Measurements from ENCODE around the gene PGM2. TPM values are rescaled to one million over a fixed set of nuclear protein-coding genes. Genes with fewer than 3 reads are reported as not detected.
A peak's percentile ranks its signal among the peaks of the same experiment; 100 is the strongest.

PGM2 gene
- total RNA-seq, 2 donors from 2014 or later, result 23.2 to 25.3 TPM

DNA sequence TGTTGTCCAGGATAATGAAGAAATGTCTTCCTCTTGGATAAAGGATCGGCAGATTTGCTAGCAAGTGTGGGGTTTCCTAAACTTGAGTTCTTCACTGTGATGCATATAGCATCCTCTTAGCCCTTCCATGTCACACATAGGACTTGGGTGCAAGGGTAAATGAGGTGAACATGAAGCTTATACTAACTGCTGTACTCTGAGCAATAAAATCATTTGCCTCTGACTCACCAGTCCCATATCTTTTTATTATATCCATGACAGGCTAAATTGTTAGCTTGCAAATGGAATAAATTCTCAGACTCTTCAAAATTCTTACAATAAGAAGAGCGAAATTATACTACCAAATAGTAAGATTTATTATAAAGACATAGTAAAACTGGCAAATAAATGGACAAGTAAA, 49.7 kb downstream of the PGM2 start:
- Histone ChIP-seq H3K27ac (no peak overlapping the region), H3K9me3 (no peaks in the 10 kb centered on the region), H3K4me1 (replicated peaks) (peaks cover 4% of the 10 kb centered on the region), H3K4me3 (no peak overlapping the region), H3K27me3 (replicated peaks; ENCODE audit: insufficient read depth) (no peaks in the 10 kb centered on the region), H3K36me3 (no peaks in the 10 kb centered on the region)
- 86% methylated on average over 2 of the region's 2 CpGs for WGBS
- TF ChIP-seq POLR2AphosphoS5 (IDR thresholded peaks at IDR 0.05), result no peak
- TF ChIP-seq, protein P1, sequence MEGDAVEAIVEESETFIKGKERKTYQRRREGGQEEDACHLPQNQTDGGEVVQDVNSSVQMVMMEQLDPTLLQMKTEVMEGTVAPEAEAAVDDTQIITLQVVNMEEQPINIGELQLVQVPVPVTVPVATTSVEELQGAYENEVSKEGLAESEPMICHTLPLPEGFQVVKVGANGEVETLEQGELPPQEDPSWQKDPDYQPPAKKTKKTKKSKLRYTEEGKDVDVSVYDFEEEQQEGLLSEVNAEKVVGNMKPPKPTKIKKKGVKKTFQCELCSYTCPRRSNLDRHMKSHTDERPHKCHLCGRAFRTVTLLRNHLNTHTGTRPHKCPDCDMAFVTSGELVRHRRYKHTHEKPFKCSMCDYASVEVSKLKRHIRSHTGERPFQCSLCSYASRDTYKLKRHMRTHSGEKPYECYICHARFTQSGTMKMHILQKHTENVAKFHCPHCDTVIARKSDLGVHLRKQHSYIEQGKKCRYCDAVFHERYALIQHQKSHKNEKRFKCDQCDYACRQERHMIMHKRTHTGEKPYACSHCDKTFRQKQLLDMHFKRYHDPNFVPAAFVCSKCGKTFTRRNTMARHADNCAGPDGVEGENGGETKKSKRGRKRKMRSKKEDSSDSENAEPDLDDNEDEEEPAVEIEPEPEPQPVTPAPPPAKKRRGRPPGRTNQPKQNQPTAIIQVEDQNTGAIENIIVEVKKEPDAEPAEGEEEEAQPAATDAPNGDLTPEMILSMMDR (IDR thresholded peaks at IDR 0.05), result no peak
- no peak for TF ChIP-seq POLR2A (IDR thresholded peaks at IDR 0.05)
- DNase-seq (ENCODE audit: low spot score), result no peak
- intact Hi-C loops (cut with DNase I), result no loop called here

DNA sequence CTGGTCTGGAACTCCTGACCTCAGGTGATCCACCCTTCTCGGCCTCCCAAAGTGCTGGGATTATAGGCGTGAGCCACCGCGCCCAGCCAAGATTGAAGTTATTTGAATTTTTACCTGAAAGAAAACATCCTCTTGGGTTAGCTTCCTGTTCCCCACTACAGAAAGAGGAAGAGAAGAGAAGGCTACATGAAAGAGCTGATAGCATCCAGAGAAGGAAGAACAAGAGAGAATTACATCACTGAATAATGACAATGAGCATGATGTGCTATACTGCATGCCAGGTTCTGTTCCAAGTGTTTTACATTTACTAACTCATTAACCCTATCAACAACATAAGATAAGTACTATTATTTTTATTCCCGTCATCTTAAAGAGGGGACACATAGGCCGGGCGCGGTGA, 52.9 kb downstream of the PGM2 start:
- Histone ChIP-seq H3K9me3 (no peaks in the 10 kb centered on the region), H3K4me3 (no peak overlapping the region), H3K27ac (no peak overlapping the region), H3K36me3 (no peaks in the 10 kb centered on the region), H3K27me3 (replicated peaks; ENCODE audit: insufficient read depth) (no peaks in the 10 kb centered on the region), H3K4me1 (replicated peaks) (peaks cover 4% of the 10 kb centered on the region)
- intact Hi-C loops (cut with DNase I), result no loop called here
- no peak for DNase-seq (ENCODE audit: low spot score)
- TF ChIP-seq POLR2A (IDR thresholded peaks at IDR 0.05) (no peak), POLR2AphosphoS5 (IDR thresholded peaks at IDR 0.05) (no peak)
- TF ChIP-seq, protein P1 (IDR thresholded peaks at IDR 0.05), result no peak
- WGBS, result 89% methylated on average over 8 of the region's 8 CpGs

DNA sequence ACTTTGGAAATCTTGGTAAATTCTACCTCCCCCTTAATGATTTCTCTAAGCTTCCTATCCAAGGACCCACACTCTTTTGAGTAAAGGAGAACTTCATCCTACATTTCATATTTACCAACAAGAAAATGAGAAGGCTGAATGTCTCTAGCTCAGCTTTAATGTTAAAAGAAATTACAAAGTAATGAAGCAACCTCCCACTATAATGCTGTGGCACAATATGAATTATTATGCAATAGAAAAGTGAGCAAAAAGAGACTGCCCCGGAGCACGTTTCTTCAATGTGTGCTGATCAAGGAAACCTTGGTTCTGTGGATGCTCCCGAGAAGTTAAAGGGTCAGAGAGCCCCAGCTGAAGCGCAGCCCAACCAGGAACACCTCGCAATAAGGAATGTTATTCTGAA, 55.3 kb downstream of the PGM2 start:
- H3K27ac ChIP-seq, result no peak overlapping the region
- intact Hi-C loops (cut with DNase I), result no loop called here
- H3K36me3 ChIP-seq, result no peaks in the 10 kb centered on the region
- no peak overlapping the region for H3K4me3 ChIP-seq
- DNase-seq (ENCODE audit: low spot score), result no peak
- H3K27me3 ChIP-seq (replicated peaks; ENCODE audit: insufficient read depth), result no peaks in the 10 kb centered on the region
- no peaks in the 10 kb centered on the region for H3K9me3 ChIP-seq
- 76% methylated on average over 5 of the region's 5 CpGs for WGBS
- TF ChIP-seq, protein P1 (IDR thresholded peaks at IDR 0.05), result no peak
- TF ChIP-seq POLR2AphosphoS5 (IDR thresholded peaks at IDR 0.05), result no peak
- H3K4me1 ChIP-seq (replicated peaks), result no peaks in the 10 kb centered on the region

DNA sequence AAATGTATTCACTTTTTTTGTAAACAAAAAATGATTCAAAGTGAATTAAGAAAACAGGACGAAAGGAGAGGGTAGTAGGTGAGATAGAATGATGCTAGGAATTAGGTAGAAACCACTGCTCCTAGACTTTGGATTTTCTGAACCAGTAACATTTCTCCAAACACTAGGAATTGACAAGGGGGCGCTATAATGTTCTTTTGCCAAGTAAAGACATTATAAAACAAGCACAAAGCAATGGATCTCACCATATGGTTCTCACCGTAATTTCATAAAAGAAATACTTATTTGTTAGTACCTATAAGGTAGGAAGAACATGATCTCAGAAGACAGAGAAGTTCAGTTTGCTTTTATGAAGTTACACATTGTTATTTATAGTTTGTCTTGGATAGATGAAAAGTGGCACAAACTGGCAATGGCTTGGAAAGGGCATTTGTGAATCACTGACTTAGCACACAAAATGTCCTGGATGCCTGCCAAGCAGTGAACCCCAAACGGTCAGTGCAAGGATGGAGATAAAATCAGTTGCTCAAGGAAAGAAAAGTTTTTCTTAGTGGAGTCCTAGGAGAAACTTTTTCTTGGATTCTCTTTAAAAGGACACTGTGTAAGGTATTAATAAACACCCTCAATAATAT, 56.3 kb downstream of the PGM2 start:
- Histone ChIP-seq H3K9me3 (no peaks in the 10 kb centered on the region), H3K4me1 (replicated peaks) (no peaks in the 10 kb centered on the region), H3K27ac (peak overlapping the region in 1 of 2 donors; percentile 44), H3K4me3 (no peak overlapping the region), H3K36me3 (no peaks in the 10 kb centered on the region), H3K27me3 (replicated peaks; ENCODE audit: insufficient read depth) (no peaks in the 10 kb centered on the region)
- intact Hi-C loops (cut with DNase I), result no loop called here
- DNase-seq (ENCODE audit: low spot score), result peak; percentile 41
- 32% methylated on average over 4 of the region's 4 CpGs for WGBS
- TF ChIP-seq POLR2A (IDR thresholded peaks at IDR 0.05) (no peak), POLR2AphosphoS5 (IDR thresholded peaks at IDR 0.05) (peak; percentile 13)
- TF ChIP-seq, protein P1 (IDR thresholded peaks at IDR 0.05), result no peak

DNA sequence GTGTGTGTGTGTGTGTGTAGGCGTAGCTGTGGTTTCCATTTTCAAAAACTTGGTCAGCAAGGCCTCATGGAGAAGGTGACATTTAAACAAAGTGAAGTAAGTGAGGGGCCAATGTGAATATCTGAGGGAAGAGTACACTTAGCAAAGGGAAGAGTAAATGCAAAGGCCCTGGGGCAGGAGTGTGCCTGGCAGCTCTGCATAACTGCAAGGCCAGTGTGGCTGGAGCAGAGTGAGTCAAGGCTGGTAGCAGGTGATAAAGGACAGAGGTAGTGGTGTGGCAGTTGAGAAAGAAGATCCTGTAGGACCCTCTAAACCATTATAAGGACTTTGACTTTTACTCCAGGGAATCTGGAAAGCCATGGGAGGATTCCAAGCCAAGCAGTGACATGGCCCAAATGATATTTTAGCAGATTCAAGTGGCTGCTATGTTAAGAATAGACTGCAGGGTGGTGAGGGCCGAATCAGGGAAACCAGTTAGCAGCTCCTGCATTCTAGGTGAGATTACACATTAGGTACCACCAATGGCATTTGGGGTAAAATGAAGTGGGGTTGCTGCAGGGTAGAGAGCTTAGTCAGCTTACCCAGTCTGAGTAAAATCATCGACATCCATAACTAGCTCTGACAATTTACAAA, 58.5 kb downstream of the PGM2 start:
- no peaks in the 10 kb centered on the region for H3K9me3 ChIP-seq
- no peaks in the 10 kb centered on the region for H3K27me3 ChIP-seq (replicated peaks; ENCODE audit: insufficient read depth)
- 78% methylated on average over 3 of the region's 3 CpGs for WGBS
- peak overlapping the region in 1 of 2 donors; percentile 13 for H3K27ac ChIP-seq
- no peaks in the 10 kb centered on the region for H3K36me3 ChIP-seq
- H3K4me3 ChIP-seq, result no peak overlapping the region
- no peaks in the 10 kb centered on the region for H3K4me1 ChIP-seq (replicated peaks)
- intact Hi-C loops (cut with DNase I), result no loop called here
- no peak for TF ChIP-seq POLR2AphosphoS5 (IDR thresholded peaks at IDR 0.05)
- TF ChIP-seq POLR2A (IDR thresholded peaks at IDR 0.05), result no peak
- TF ChIP-seq, protein P1 (IDR thresholded peaks at IDR 0.05), result no peak
- DNase-seq (ENCODE audit: low spot score), result no peak
